HG02981 (cell line): Measurements from ENCODE around the gene SFT2D3.

Experiments
- ATAC-seq: cut with Tn5 transposase; IDR thresholded peaks from one replicate; pipeline ENCODE4 v1.9.1; 2021; ENCODE audit warnings: mild to moderate bottlenecking, moderate library complexity; ENCODE audit not compliant: unreplicated experiment

SFT2D3 gene, protein sequence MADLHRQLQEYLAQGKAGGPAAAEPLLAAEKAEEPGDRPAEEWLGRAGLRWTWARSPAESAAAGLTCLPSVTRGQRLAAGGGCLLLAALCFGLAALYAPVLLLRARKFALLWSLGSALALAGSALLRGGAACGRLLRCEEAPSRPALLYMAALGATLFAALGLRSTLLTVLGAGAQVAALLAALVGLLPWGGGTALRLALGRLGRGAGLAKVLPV

DNA sequence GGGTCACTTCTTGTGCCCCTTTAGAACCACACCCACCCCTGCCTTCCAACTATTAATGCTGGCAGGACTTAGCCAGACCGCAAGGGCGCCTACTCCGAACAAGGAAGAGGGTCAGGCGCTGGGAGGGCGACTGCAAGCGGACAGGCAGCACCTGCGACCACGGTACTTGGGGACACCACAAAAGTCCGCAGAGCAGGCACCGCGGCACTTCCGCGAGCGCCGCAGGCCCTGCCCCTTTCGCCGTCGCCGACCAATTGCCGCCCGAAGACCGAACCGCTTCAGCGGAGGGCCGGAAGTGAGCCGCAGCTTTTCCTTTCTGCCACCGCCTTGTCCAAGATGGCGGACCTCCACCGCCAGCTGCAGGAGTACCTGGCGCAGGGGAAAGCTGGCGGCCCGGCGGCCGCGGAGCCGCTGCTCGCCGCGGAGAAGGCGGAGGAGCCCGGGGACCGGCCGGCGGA is at the start of gene SFT2D3:
Gene SFT2D3, plus strand, starts transcription at position 305 of the 458 bp plus-strand sequence. Its CDS starts 32 bp downstream, at position 337.
- peak; percentile 69 for ATAC-seq

DNA sequence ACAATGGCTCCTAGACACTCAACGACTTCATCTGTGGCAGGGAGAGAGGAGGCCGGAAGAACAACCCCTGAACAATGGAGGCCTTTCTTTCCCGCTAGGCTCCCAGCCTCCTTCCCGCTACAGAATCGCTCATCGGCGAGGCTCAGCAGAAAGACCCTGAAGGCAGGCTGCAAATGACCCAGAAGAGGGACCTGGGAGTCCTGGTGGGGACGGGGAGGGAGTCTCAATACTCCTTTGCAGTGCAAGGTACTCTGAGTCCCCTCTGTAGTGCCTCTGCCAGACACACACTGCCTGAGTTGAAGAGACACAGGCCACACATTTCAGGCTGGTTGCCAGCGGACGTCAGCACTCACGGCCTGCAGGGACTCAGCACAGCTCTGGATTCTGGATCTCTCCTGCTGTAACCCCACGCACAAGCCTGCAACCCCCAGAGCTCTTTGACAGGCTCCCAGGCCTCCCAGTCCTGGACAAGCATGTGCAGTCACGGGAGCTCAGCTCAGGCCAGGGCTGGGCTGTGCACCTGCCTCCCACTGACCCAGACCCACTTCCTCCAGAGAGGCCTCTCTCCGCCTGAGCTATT is 49.2 kb upstream of the SFT2D3 start:
- no peak for ATAC-seq

DNA sequence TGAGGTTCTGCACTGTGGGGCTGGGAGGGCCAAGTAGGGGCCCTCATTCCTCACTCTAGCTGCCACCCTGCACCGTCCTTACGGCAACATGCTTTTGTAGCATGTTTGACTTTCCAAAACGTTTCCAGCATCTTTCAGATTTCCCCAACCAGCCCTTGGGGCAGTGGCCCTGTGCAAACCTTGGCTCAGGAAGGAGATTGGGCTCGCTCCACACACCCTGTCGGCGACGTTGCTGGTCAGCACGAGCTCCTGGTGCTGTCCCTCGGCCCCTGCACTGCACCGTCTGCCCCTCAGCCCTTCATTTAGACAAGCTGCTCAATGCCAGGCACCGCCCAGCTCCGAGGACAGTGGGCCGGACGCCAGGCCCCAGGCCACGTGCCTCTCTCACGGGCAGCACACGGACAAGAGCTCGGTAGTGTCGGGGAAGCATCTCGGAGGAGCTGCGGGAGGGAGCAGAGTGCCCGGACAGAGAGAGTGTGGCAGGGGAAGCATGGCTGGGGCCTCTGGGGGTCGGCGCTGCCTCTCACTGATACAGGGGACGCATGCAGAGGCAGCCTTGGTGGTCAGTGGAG is 48.4 kb upstream of the SFT2D3 start:
- no peak for ATAC-seq

DNA sequence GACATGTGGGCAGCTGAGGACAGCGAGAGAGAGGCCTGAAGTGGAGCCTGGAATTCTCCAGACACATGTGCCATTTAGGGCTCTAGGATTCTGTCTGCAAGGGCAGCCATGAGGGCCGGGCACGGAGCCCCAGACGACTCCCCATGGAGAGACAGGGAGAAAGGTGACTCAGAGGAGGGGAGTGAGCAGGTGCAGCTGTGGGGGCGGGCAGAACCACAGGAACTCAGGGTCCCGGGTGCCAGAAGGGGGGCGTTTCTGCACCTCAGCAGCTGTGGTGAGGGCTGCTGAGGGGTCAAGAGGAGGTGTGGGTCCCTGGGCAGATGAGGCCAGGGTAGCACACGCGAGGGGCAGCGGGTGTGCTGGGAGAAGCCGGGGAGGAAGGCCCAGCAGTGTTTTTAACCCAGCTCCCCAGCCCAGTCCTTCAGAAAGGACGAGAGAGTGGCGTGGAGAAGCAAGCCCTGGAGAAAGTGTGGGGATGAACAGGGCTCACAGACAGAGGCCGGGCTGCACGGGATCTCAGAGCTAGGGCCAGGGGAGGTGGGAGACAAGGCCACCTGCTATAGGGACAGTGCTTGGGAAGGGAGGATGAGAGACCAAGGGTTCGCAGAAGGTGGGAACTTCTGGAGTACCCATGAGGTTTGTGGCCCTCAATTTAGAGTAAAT is 47.7 kb upstream of the SFT2D3 start:
- no peak for ATAC-seq

DNA sequence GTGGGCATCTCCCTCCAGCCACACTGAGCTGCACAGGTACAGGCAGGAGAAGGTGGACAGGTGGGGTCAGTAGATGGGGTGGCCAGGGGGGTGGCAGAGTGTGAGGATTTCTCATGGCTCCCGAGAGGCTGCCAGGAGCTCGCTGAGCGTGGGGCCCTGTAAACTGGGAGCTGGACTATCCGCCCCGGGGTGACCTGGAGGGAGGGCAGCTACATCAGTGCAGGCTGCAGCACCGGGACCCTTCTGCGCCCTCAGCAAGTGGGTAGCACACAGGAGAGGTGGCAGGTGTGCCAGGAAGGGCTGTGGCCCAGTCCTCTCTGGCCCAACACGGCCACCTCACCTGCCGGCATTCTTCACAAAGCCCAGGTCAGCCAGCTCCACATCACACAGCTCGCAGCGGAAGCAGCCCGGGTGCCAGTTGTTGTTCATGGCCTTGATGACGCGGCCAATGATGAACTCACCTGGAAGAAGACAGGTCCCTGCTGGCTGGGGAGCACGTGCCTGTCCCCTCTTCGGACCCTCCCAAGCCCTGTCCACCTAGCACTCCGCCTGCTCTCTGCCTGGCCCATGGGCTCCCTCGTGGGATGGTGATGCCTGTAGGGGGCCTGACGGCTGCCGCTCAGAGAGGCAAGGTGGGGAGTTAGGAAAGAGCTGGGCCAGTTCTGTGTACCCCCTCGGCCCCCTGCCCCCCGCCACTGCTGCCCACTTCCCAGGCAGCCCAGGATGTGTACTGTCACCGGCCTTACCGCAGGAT is 47.0 kb upstream of the SFT2D3 start:
- no peak for ATAC-seq

DNA sequence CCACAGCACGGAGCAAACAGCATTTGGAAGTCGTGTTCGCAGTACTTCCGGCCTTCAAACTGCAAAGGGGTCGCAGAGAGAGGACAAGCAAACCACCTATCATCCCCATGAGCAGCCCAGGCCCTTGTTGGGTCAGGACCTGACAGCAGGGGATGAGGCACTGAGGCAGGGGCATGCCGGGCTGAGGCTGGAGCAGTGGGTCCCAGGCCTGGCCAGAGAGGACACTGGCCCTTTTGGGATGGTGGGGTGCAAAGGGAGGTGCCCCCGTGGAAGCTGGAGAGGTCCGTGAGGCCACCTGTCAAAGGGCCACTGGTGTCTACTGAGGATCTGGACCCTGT is 46.5 kb upstream of the SFT2D3 start:
- no peak for ATAC-seq

DNA sequence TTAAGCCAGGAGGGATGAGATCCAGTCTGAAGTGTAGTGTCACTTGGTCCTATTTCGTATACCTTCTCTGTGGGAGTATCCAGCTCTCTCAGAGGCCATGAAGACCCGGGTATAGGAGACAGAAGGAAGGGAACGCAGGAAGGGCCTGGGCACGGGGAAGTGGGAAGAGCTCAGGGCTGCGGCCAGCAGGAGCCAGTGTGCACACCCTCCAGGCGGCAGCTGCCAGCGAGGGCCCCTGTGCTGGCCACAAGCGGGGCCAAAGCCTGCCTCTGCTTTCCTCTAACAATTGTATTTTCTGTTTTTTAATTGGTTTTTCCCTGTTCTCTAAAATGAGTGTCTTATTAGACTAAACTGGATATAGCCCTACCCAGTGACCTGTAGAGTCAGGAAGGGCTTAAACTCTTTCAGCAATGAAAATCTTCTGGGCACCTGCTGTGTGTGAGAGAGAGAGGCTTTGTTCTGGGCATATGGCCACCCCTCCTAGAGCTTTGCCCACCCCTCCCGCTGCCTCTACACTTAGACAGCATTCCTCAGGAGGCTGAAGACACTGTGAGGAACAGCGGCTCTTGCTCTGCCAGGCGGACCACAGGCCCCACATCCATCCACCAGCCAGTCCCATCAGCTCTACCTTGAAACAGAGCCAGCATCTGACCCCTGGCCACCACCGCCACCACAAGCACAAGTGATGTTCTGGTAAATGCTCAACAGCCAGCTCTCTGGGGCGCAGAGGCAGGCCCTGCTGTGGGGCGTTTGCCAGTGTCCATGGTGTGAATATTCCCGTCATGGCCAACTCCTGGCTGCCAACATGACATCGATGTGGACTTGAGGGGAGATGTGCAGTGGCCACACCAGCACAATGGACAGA is 45.9 kb upstream of the SFT2D3 start:
- no peak for ATAC-seq

DNA sequence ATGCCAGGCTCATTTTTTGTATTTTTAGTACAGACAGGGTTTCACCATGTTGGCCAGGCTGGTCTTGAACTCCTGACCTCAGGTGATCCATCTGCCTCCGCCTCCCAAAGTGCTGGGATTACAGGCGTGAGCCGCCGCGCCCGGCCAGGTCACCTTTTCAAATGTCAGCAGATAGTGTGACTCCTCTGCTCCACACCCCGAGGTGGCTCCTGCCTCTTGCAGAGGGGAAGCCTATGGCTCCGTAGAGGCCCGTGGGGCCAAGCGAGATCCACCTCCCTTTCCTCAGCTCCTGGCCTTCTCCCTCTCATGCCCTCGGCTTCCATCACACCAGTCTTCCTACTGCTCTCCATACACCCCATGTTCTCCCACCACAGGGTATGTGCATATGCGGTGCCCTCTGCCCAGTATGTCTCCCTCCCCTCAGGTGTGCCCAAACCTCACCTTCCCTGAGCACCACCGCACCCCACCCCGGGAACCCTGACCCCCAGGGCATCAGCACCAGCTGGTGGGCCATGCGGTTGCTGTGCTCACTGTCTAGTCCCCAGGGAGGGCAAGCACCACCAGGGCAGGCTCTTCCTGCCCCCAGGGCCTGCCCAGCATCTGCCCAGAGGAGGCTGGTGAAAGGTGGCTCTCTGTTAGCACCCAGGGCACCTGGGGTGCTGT is 44.6 kb upstream of the SFT2D3 start:
- no peak for ATAC-seq

DNA sequence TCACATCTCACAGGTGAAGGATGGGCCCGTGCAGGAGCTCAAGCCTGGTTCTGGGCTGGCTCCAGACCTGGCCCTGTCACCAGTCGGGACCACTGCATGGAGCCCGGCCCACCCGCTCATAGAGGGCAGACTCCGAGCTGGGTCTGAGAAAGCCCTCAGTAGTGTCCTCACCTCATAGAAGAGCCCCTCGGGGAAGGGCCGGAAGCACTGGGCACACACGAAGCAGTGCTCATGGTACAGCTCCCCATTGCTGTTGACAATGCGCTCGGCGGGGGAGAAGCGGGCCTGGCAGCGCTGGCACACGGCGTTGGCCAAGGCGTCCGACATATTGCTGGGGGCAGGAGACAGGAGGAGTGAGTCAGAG is 44.1 kb upstream of the SFT2D3 start:
- no peak for ATAC-seq

DNA sequence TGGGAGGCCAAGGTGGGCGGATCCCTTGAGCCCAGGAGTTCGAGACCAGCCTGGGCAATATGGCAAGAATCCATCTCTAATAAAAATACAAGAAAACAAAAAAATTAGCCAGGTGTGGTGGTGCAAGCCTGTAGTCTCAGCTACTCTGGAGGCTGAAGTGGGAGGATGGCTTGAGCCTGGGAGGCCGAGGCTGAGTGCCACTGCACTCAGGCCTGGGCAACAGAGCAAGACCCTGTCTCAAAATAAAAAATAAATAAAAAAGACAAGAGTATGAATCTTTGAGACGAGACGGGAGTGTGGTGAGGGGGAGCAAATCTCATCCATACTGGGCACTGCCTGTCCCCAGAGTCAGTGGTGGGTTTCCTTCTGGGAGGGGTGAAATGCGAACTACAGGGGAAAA is 43.2 kb upstream of the SFT2D3 start:
- no peak for ATAC-seq

DNA sequence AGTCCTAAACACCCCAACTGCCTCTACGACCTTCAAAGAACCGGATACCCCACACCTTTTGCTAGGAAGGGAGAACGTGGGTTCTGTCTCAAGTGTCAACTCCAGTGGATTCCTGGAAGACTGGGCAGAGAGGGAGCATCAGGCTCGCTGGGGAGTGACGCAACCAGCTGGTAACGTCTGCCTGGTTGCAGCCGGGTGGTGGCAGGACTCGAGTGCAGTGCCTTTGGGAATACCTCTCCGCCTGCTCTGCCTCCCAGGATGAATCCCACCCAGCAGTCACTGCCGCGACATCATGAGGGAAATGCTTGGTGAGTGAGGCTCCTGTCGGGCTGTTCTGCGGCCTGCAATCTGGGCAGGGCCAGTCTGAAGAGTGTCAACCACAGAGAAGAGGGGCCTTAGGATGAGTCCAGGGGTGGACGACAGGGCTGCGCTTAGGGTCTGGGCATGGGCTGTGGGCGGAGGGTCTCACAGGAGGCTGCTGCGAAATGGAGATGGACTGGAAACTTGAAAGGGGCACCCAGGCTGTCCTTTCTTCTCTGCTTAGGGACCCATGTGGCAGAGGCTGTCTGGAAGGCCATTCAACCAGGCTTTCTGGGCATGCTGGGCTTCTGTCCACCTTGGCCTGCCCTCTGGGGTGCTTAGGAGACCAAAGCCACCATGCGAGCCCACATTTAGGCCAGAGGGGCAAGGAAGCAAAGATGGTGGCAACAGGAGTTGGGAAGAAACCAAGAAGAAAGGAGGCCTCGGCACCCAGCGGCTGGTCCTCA is 42.5 kb upstream of the SFT2D3 start:
- no peak for ATAC-seq

DNA sequence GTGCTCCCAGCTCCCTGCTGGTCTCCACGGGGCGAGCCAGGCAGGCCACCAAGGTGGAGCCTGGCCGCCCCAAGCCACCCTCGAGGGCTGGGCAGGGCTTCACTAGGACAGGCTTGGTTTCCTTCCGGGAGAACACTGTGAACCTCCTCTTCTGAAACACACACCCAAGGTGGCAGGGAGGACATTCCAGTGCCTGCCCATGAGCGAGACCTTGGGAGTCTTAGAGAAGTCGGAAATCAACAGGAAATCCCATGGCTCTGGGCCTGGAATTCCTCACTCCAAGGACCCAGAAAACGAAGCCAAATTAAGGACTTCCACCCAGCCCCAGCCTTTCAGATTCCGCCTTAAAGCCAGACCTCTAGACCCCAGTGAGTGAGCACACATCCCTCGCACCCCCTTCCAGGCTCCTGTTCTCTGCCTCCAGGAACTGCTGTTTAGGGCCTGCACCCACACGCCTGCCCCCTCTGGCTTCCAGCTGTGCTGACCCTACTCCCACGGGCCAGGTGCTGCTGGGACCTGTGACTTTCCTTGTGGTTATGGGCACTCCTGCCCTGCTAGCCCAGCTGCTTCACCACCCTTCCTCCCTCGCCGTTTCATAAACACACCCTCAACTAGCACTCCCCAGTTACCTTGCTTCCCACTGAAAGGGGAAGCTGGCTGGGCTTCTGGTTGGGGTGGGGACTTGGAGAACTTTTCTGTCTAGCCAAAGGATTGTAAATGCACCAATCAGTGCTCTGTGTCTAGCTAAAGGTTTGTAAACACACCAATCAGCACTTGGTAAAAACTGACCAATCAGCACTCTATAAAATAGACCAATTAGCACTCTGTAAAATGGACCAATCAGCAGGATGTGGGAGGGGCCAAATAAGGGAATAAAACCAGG is 41.6 kb upstream of the SFT2D3 start:
- no peak for ATAC-seq

DNA sequence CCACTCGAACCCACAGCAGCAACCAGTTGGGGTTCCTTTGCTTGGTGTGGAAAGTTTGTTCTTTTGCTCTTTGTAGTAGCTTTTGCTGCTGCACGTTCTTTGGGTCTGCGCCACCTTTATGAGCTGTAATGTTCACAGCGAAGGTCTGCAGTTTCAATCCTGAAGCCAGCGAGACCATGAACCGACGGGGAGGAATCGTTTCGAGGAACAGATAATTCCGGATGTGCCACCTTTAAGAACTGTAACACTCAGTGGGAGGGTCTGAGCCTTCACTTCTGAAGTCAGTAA is 41.1 kb upstream of the SFT2D3 start:
- no peak for ATAC-seq

DNA sequence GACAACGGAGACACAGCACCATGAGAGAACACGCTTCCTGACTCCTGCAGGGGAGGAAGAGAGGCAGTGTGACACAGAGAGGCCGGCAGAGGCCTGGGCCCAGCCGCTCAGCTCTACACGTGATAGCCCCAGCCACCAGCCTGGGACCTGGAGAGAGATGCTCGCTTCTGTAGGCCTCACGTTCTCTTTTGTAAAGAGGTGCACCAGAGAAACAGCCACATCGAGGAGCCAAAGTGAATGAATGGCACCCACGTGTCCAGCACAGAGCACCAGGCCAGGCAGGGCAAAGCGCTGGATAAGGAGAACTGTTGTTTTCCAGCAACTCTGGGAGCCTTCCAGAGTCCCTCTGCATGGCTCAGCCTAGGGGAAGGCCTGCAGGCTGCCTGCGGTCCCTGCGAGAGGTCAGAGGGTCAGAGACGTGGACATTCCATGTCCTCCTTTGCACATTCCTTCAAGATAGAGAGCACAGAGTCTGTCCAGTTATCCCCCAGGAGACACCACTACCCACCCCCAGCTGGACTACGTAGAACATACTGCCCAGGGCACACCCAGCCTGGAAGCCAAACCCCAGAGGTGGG is 40.1 kb upstream of the SFT2D3 start:
- no peak for ATAC-seq

DNA sequence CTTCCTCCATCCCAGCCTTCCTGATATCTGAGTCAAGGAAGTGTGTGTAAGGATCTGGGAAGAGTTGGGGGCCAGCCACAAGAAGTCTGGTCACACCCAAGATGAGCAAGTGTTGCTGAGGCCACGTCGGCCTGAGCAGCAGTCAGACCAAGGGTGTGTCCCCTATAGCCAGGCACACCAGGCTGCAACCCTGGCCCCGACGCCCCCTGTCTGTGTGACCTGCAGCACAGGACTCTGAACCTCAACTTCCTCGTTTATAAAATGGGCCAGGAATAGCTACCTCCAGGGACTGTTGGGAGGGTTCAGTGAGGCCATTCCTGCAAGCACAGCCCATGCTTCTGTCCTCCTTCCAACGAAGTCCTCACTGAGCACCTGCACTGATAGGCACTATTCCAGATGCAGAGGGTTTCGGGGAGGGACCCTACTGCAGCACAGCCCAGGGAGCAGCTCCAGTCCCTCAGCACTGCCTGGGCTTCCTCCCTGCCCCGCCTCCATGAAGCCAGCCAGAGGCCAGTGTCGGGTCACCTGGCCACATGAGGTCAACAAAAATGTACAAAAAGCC is 39.3 kb upstream of the SFT2D3 start:
- no peak for ATAC-seq

DNA sequence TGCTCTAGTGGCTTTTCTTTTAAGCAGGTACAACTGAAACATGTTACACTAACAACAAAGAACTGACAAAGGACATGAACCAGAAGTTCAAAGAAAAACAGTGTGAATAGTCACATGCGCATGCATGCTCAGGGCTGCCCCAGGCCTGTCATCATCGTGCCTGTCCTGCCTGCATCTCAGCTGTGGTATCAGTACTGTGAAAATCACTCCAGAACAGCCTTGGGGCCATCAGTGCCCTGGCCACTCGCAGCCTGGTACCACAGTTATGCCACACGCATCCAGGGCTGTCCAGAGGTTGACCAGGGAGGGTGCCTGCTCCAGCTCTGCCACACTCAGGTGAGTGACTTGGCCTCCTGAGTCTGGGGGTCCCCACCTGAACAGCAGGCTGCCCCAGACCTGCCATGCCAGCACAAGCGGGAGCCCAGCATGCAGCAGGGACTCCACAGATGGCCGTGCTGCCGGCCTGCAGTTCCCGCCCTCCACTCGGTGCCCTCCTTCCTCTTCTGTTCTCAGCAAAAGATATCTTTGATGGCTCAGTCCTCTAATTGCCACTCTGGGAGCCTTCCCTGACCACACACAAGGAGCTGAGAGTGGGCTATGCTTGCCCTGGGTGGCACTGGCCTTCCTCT is 38.2 kb upstream of the SFT2D3 start:
- ATAC-seq: no peak

DNA sequence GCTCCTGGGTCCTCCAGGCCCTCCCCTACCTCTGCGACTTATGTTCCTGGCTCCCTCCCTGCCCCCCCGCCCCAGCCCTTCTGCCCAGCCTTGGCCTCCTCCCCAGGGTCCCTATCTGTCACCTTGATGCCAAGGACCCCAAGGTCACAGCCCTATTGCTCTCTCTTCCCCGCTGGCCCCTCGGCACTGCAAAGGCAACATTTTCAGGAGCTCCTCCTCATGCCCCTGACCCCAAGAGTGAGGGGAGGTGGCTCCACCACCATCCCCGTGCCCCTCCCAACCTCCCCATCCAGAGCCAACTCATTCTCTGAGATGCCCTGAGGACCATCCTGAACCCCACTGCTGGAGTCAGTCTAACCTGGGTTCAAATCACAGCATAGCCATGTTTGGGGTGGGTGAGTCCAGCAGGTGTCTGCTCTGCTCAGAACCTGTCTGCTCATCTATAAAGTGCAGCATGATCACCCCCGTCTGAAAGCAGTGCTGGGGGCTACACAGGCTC is 37.7 kb upstream of the SFT2D3 start:
- ATAC-seq: no peak
